DOHH2 (cell line): ENCODE data around the gene WRAP53.

ENCODE experiments used
- H3F3A ChIP-seq: fragments of 200-600 bp; sonication (generic), shearing (Covaris generic); 2 replicates; pipeline ENCODE4 v1.6.0; 2016; ENCODE audit warnings: antibody characterized with exemption, mild to moderate bottlenecking; ENCODE audit not compliant: control insufficient read depth, insufficient read depth
- H3K27ac ChIP-seq: fragments of 200-600 bp; sonication (generic); 2 replicates; pipeline ENCODE4 v1.5.1; 2014; ENCODE audit warnings: low read depth, mild to moderate bottlenecking, low read length, moderate library complexity
- H3K27me3 ChIP-seq: fragments of 200-600 bp; sonication (generic); 2 replicates; pipeline ENCODE4 v1.6.1; 2014; ENCODE audit warnings: mild to moderate bottlenecking, low read length, mixed read lengths; ENCODE audit not compliant: control insufficient read depth
- H3K36me3 ChIP-seq: fragments of 200-600 bp; sonication (generic); 2 replicates; pipeline ENCODE4 v1.6.1; 2014; ENCODE audit warnings: mild to moderate bottlenecking, low read length, moderate library complexity, mixed read lengths; ENCODE audit not compliant: control insufficient read depth
- H3K4me1 ChIP-seq: fragments of 200-600 bp; sonication (generic); 2 replicates; pipeline ENCODE4 v1.6.1; 2014; ENCODE audit warnings: mild to moderate bottlenecking, low read length, mixed read lengths; ENCODE audit not compliant: control insufficient read depth
- H3K4me2 ChIP-seq: fragments of 200-600 bp; sonication (generic); 2 replicates; pipeline ENCODE4 v1.6.0; 2014; ENCODE audit warnings: mild to moderate bottlenecking, low read length, moderate library complexity
- H3K4me3 ChIP-seq: fragments of 200-600 bp; sonication (generic); 2 replicates; pipeline ENCODE4 v1.5.1; 2014; ENCODE audit warnings: mild to moderate bottlenecking, low read length, mixed read lengths
- H3K79me2 ChIP-seq: fragments of 200-600 bp; sonication (generic); 2 replicates; pipeline ENCODE4 v1.6.1; 2014; ENCODE audit warnings: mild to moderate bottlenecking, low read length, mixed read lengths; ENCODE audit not compliant: control insufficient read depth
- H3K9me2 ChIP-seq: fragments of 200-600 bp; sonication (generic); replicated peaks from 2 replicates; pipeline ENCODE4 v1.6.1; 2014; ENCODE audit warnings: mild to moderate bottlenecking, low read length, mixed read lengths; ENCODE audit not compliant: control insufficient read depth
- H3K9me3 ChIP-seq: fragments of 200-600 bp; sonication (generic); 2 replicates; pipeline ENCODE4 v1.6.1; 2014; ENCODE audit warnings: antibody characterized with exemption, low read length, mixed read lengths; ENCODE audit not compliant: control insufficient read depth, insufficient read depth
- H4K20me1 ChIP-seq: fragments of 200-600 bp; sonication (generic); 2 replicates; pipeline ENCODE4 v1.6.0; 2014; ENCODE audit warnings: low read depth, mild to moderate bottlenecking, antibody characterized with exemption, low read length, moderate library complexity; ENCODE audit not compliant: control insufficient read depth, insufficient read depth
- EZH2phosphoT487 ChIP-seq: fragments of 200-600 bp; sonication (generic); IDR thresholded peaks from 2 replicates; pipeline ENCODE4 v1.6.1; 2017; ENCODE audit warnings: borderline replicate concordance, mild to moderate bottlenecking, antibody characterized with exemption, low read length, moderate library complexity, mixed read lengths
- TF ChIP-seq, protein P1 (sequence below): fragments of 200-600 bp; sonication (generic); IDR thresholded peaks from one replicate; pipeline ENCODE4 v1.5.1; 2014; ENCODE audit warnings: antibody characterized with exemption, mild to moderate bottlenecking, low read depth, low read length; ENCODE audit not compliant: poor library complexity, severe bottlenecking

The WRAP53 gene

DNA sequence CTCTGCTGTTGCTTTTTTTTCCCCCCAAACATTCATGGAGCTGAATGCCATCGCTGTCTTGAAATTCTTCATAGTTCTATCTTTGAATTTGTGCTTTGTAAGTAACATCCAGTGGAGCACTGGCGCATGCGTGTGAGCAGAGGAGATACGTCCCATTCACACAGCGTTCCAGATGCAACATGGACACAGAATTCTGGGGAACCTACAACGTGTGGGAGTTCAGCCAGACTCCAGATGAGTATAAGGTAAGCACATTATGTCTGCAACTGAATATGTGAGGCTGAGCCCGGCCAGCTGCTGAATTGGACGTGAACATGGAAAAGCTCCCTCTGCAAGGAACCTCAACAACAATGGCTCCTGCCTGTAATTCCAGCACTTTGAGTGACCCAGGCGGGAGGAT is 41.8 kb upstream of the WRAP53 start:
- H3K9me2 ChIP-seq = no peaks in the 10 kb centered on the region
- no peak overlapping the region for H3K27ac ChIP-seq
- peaks cover 21% of the 10 kb centered on the region for H3K27me3 ChIP-seq
- no peaks in the 10 kb centered on the region for H3K36me3 ChIP-seq
- H3K9me3 ChIP-seq = no peaks in the 10 kb centered on the region
- no peak overlapping the region for H3K4me3 ChIP-seq
- no peak overlapping the region for H3K4me2 ChIP-seq
- no peaks in the 10 kb centered on the region for H3F3A ChIP-seq
- H3K79me2 ChIP-seq = no peaks in the 10 kb centered on the region
- TF ChIP-seq EZH2phosphoT487 = no peak
- TF ChIP-seq, protein P1, sequence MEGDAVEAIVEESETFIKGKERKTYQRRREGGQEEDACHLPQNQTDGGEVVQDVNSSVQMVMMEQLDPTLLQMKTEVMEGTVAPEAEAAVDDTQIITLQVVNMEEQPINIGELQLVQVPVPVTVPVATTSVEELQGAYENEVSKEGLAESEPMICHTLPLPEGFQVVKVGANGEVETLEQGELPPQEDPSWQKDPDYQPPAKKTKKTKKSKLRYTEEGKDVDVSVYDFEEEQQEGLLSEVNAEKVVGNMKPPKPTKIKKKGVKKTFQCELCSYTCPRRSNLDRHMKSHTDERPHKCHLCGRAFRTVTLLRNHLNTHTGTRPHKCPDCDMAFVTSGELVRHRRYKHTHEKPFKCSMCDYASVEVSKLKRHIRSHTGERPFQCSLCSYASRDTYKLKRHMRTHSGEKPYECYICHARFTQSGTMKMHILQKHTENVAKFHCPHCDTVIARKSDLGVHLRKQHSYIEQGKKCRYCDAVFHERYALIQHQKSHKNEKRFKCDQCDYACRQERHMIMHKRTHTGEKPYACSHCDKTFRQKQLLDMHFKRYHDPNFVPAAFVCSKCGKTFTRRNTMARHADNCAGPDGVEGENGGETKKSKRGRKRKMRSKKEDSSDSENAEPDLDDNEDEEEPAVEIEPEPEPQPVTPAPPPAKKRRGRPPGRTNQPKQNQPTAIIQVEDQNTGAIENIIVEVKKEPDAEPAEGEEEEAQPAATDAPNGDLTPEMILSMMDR = no peak
- H3K4me1 ChIP-seq = peaks cover 22% of the 10 kb centered on the region
- no peaks in the 10 kb centered on the region for H4K20me1 ChIP-seq

DNA sequence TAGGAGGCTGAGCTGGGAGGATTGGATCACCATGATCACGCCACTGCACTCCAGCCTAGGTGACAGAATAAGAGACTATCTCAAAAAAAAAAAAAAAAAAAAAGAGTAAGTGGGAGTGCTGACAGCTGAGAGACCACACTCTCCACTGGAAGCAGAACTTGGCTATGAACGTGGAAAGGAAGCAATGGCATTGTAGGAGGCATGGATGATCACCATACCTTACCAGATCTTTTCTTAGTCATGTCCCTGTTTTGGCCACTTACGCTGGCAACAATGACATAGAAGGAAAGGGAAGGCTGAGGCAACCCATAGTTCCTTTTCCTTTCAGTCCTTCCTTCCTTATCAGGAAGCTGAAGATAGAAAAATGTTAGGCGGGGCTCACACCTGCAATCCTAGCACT is 41.3 kb upstream of the WRAP53 start:
- Histone ChIP-seq H3K4me1 (peaks cover 22% of the 10 kb centered on the region), H4K20me1 (no peaks in the 10 kb centered on the region), H3K9me2 (no peaks in the 10 kb centered on the region), H3K9me3 (no peaks in the 10 kb centered on the region), H3K27ac (no peak overlapping the region), H3K79me2 (no peaks in the 10 kb centered on the region), H3F3A (no peaks in the 10 kb centered on the region), H3K27me3 (peaks cover 26% of the 10 kb centered on the region), H3K4me2 (no peak overlapping the region), H3K4me3 (no peak overlapping the region), H3K36me3 (no peaks in the 10 kb centered on the region)
- TF ChIP-seq EZH2phosphoT487 = no peak
- TF ChIP-seq, protein P1 = no peak

DNA sequence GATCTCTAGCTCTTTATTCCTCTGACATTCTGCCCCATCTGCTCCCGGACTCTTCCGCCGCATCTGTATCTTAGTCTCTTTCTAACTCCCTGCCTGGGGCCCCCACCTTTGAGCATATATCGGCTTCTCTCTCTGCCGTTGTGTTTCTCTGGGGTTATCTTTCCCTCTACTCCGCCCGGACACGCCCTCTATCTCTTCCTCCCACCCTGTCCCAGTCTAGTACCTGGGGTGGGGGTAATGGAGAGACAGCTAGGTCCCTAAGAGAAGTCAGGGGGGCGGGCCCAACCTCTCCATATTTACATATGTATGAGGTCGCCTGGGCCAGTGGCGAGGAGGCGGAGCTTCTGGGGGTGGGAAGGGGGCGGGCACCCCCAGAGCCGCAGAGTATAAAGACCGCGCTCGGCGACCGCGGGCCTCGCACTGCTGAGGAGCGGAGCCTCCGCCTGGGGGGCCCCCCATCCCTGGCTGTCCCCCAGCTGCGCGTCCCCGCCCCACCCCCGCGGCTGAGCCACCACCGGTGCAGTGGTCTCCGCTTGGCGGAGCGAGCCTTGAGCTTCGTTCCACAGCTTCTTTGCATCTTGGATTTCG is 37.7 kb upstream of the WRAP53 start, which contains the start of gene ATP1B2:
ATP1B2 (plus strand) TSS at position 418 of the 588 bp plus-strand sequence. CDS start 593 bp downstream, outside the sequence.
- Histone ChIP-seq H3K27ac (no peak within 1 kb of the TSS), H3K4me3 (peak within 1 kb of the TSS; percentile 60), H3F3A (no peaks in the 10 kb centered on the region), H4K20me1 (no peaks in the 10 kb centered on the region), H3K4me2 (peak within 1 kb of the TSS; percentile 63), H3K79me2 (no peaks in the 10 kb centered on the region), H3K27me3 (peaks cover 62% of the 10 kb centered on the region), H3K4me1 (peaks cover 15% of the 10 kb centered on the region), H3K9me2 (no peaks in the 10 kb centered on the region), H3K36me3 (no peaks in the 10 kb centered on the region), H3K9me3 (no peaks in the 10 kb centered on the region)
- no peak for TF ChIP-seq EZH2phosphoT487
- TF ChIP-seq, protein P1 = no peak
